GM18870 (cell line): ENCODE measurements around the gene KRT2.

ENCODE experiments used
- ATAC-seq: cut with Tn5 transposase; IDR thresholded peaks from one replicate; pipeline ENCODE4 v1.9.1; 2021; ENCODE audit warnings: moderate library complexity; ENCODE audit not compliant: unreplicated experiment

KRT2 gene

DNA sequence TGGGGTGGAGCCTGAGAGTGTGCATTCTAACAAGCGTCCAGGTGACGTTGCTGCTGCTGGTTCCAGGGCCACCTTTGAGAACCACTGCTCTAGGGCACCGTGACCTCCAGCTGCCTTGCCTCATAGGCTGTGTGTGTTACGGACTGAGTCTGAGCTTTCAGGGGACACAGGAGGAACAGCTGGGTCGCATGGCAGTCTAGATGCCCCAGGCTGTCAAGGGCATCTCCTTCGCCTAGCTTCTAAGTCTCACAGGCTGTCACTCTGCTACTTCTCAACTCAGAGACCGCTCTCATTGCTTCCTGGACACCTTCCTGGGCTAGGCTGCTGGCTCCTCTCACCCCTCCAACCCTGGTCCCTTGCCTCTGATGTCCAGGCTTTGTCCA lies 34.6 kb downstream of the KRT2 start:
- ATAC-seq = no peak

DNA sequence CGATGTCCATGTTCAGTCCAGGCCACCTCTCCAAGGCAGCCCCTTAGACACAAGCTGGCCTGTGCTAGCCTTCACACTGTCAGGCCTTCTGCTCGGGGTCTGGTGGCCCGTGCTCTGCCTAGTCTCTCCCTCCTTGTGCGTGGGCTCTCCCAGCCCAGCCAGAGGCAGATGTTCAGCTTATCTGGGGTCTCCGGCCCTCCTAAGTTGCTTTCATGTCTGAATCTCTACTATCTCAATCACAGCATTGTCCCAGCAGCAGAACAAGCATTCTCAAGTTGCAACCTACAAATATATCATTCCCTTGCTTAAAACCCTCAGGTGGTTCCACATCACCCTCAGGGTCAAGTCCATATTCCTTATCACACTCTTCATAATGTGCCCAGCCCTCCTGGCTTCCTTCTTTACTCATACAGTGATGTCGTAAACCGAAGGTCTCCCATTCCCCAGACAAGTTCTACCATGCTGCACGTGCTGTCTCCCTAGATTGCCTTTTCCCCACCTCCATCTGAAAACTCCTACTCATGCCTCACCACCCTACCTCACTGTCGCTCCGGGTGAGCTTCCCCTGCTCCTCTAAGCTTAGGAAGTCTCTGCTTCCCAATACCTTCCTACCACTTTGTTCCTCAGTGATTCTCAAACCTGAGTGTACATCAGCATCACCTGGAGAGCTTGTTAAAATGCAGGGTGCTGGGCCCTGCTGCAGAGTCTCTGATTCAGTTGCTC lies 35.2 kb downstream of the KRT2 start:
- no peak for ATAC-seq

DNA sequence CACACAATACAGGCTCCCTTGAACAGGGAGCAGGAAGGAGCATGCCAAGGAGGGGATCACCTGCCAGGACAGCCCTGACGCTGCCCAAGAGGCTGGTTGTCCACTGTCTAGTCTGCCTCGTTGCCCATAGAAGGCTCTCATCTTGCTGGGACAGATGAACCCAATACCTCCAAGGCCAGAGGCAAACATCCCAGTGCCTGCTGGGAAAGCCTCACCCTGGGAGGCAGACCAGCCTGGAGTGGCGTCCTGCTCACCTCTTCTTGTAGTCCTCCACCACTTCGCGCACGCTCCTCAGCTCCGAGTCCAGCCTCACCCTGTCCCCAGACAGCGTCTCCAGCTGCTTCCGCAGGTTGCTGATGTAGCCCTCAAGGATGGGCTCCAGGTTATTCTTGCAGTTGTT lies 36.1 kb downstream of the KRT2 start:
- no peak for ATAC-seq

DNA sequence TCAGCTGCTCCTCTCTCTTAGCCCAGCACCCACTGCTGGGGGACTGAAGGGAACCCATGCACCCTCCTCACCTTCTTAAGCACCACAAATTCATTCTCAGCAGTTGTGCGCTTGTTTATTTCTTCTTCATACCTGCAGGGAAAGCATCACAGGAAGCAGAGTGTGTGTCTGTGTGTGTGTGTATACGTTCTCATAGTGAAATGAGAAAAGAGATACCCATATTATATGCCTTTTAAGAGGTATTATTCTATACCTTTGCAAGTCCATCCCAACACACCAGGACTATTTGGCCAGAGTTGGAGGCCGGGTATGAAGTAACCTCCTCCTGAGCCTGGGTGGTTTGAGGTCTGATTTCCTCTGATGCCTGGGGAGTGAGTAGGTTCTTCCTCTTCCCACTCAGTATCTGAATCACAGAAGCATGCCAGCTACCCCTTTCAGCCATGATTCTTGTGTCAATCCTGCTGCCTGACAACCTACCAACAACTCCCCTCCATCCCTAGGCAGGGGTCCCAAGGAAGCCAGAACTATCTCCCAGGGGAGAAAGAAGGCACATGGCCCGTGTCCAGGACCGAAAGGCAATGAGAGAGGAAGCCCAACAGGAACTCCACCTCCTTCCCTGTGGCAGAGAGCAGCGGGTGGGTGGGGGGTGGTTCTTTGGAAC lies 36.7 kb downstream of the KRT2 start:
- ATAC-seq = no peak

DNA sequence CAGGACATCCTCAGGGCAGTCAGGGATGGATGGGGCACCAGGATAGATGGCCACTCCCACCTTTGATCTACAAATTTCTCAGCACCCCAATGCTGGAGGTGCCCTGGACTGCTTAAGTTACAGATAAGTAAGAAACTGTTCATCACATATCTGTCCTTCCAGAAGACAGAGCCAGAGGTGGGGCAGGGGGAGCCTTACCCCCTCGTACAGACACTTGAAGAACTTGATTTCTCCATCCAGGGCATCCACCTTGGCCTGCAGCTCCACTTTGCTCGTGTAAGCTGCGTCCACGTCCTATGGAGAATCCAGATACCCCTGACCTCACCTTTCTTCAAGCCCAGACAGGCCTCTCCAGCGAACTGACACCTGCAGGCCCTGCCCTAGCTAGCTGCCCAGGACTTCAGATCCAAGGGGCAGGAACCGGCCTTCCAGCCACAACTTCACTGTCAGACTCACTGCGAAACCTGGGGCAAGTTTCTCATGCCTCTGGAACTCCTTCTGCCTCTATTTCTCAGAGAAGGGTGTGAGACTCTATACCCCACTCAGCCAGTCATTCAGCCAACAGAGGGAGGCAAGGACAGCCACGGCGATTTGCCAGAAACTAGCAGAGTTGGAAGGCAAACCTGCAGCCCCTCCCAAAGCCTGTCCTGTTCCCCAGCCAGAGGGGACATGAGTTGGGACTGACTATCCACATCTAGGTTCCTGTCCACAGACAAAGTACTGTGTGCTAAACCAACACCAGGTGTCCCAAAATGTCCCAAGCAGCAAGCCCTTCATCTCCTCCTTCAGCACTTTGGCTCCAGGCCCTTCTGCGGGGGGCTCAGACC lies 37.4 kb downstream of the KRT2 start:
- ATAC-seq = no peak

DNA sequence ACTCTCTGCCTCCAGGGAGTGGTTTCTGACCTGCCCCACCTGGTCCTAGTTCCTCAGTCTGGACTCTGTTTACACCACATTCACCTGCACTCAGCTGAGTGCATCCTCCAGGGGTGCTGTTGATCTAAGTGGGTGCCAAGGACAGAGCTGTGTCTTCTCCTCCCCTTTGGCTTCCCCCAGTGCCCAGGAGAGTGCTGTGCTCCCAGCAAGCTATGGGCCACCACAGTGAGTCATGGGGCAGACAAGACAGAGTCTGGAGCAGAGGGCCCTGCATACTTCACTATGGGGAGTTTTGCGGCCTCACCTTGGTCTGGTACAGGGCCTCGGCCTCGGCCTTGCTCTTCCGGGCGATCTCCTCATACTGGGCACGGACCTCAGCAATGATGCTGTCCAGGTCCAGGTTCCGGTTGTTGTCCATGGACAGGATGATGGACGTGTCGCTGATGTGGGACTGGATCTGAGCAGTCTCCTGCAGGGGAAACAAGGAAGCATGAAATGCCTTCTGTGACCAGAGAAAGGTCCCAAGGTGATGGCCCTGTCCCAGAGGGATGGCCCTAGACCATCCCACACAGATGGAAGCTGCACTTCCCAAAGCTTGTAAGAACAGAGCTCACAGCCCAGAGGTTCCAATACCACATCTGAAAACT lies 38.5 kb downstream of the KRT2 start:
- ATAC-seq = no peak

DNA sequence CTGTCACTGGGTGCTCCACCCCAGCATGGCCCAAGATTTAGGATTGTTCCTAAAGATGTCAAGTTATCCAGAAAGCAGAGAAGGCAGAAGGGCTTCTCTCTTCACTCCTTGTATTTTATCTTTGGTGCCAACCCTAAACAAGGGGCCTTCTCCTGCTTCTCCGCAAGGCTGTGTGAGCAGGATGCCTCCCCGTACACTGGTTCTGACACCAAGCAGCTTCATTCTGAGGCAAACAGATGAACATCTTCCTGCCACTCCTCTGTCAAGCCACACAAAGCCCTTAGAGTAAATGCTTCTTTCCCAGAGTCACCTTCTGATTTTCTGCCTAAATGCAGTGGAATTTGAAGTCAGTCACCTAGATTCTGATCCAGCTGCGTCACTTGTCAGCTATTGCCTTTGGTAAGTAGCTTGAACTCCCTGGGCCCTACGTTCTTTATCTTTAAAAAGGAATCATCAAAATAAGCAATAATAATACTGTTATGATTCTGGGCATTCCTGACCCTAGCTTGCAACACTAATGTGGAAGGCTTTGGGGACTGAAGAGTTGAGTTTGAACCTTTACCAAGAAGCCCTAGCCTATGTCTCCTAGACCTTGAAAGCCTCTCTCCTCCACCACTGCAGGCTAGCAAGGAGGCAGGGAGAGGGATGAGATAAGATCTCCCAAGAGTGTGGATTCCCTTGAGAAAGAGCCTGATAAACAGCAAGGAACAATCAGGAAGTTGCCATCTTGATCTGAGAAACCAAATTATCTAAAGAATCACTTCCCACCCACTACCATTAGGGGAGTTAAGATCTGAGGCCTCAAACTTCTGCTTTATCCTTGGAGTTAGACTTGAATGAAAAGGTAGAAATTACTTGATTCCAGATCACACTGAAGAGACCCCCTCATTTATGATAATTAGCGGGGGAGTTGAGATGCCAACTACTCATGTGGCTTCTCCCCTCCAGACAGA lies 39.3 kb downstream of the KRT2 start:
- no peak for ATAC-seq

DNA sequence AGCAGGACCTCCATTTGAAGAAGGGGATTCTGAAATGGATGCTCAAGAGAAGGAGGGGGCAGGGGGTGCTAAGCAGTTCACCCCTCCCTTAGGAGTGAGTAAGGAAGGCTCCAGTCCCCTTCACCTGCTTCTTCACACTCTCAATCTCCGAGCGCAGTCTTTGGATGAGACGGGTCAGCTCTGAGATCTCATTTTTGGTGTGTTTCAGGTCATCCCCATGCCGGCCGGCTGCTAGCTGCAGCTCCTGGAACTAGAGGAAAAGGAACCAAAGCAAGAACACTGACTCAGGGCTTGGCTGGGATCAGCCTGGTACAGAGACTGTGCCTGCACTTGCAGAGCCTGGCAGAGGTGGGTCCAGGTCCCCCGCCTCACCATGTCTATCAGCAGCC lies 40.9 kb downstream of the KRT2 start:
- no peak for ATAC-seq

DNA sequence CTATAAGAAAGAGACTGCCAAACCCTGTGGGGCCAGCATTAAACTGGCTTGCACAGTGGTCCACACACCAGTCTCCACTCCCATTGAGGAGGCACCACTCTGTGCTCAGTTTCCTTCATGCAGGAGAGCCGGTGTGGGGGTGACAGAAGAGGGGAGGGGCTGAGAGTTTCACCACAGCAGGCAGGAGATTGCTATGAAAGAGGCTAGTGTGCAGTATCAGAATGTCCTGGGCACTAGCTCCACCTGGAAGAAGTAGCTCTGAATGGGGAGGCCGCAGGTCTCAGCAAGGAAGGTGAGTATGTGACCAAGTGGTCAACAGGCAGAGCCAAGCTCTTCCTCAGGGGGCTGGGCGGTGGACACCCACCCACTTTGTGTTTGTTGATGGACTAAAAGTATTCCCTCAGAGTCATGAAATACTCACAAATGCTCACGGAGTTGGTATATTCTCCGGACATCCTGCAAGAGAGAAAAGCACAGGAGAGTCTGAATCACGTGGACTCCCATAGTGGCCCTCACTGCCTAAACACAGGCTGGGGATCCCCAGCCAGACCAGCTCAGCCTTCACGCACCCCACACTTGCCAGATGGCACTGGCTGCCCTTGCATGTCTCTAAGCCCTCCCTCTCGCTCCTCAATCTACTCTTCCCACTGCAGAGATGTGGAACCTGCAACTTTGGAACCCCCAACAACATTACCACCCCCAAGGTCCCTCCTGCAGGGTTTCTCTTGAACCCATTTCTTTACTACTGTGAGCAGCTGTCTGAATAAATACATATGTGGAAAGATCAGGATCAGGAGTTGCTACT lies 43.0 kb downstream of the KRT2 start:
- no peak for ATAC-seq

DNA sequence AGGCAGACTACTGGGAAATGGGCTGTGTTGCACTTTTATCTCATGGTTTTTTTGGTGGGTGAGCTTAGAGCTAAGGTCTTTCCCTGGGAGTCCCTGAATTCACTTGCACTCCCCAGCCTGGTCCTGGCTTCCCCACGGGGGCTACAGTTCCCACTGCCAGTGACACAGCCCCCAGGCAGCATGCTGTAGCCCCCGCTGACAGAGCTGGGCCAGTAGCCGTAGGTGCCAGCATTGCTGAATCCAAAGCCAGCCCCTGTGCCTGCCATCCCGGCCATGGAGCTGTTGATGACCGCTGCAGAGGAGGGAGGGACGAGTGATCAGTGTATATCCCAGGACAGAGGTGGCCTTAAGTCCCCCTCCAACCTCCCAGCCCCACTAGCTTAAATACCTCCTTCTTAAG lies 43.9 kb downstream of the KRT2 start:
- no peak for ATAC-seq

DNA sequence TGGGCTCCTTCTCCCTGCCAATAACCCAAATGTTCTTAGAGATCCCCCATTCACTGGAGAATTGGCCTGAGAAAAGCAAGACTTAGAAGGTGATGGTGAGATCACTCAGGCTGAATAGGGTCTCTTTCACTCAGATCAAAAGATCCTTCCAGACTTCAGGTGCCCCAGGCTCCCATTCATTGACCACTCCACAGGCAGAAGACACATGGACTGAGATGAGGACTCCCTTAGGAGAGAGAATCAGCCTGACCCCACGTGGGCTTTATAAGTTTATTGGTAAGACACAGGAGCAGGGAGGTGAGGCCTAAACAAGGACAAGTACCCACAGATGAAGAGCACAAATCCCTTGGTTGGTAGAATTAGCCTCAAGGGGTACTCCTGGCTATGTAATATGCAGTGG lies 44.7 kb downstream of the KRT2 start:
- ATAC-seq = no peak

DNA sequence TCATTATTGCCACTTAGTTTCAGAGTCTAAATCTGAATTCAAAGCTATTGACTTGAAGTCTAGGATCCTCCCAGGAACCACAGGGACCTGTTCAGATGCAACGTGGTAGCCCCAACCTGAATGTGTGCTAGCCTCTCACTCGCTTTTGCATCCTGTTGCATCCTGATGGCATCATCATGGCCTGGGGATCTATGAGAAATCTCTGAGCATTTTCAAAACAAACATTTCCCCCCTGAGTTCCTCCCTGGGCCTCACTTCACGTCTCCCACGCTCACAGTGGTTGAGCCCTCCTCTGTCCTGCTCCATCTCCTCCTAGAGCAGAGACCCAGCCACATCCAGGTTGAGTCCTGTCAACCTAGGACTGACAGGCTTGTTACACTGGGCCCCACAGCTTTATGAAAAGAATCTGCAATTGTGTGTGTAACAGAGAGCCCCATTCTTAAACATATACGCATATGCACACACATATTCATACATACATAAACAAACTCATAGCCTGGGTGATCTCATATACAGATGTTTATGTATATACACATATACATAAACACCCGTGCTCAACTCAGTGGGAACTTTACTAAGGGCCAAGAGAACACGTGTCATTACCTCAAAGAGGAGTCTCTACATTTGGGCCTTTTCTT lies 45.3 kb downstream of the KRT2 start:
- ATAC-seq = no peak

DNA sequence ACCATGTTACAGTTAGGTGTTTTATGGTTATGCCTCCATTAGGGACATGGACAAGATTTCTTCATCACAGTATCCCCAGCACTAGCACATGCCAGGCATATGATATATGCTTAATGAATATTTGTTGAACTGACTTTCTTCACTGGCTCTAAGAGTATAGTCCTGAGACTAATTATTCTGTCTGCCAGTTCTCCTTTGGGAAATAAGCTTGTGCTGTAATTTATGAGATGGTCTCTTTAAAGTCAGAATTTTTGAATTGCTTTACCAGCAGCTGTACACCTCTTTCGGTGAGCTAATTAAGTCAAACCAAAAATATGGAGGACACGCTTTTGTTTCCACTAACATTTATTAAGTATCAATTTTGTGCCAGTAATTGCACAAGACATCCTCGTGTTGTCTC lies 45.9 kb downstream of the KRT2 start:
- ATAC-seq = no peak

DNA sequence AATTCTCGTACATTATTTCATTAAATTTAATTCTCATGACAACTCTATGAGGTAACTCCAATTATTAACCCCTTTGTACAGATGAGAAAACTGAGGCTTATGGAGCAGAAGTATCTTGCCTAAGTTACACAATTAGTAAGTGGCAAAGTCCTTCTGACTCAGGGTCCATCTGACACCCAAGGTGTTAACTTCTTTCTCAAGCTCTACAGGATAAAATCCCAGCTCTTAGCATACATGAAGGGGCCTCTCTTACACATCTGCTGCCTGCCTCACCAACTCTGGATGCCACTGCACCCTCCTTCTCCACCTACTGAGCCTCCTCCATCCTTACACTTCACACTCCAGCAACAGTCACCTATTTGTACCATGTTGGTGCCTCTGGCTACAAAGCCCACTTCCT lies 46.5 kb downstream of the KRT2 start:
- ATAC-seq = no peak

DNA sequence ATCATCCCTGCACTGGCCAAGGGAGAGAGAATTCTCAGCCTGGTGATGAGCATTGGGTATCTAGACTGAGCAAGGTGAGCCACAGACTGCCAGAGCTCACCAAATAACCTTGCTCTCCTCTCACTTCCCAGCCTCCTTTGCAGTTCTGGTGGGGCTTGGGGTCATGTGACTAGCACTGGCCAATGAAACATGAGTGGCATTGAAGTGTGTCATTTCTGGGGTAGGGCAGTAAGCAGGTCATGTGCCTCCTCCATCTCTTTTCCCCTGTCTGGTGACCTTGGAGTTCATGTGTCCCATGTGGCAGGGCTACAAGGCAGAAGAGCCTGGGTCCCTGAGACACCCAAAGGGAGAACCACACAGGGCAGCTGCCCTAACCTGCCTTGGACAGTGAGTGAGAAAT lies 47.2 kb downstream of the KRT2 start:
- ATAC-seq = no peak

DNA sequence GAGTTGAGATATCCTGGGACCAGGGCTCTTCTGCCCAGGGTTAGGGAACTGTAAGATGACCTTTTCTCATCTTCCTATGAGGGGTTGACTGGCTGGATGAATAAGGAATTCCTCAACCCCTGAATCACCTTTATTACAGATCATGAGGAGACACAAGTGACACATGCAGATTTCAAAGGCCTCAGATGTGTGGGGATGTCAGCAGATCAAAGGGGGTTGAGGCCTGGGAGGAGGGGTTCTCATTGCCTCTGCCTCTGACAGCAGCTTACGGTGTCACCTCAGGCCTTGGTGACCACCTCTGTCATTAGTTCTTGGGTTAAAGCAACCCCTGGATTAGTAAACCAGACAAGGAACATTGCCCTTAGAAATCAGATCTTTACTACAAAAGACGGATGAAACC lies 48.7 kb downstream of the KRT2 start:
- ATAC-seq = no peak

DNA sequence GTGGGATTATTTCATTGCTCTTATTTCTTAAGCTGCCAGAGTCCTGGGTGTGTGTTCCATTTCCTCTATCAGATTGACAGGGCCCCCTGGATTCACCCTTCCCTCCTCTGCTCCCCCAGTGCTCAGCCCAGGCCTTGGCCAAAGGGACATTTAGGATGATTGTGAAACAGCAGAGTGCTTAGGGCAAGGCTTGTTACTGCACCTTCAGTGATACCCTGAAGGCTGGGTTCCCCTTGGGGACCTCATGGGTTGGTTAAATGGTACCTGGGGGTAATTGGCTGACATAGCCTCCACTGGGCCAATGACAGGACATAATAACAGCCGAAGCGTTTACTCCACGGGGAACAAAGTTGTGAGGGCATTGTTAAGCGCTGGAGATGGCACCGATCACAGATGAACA lies 49.5 kb downstream of the KRT2 start:
- ATAC-seq = no peak

DNA sequence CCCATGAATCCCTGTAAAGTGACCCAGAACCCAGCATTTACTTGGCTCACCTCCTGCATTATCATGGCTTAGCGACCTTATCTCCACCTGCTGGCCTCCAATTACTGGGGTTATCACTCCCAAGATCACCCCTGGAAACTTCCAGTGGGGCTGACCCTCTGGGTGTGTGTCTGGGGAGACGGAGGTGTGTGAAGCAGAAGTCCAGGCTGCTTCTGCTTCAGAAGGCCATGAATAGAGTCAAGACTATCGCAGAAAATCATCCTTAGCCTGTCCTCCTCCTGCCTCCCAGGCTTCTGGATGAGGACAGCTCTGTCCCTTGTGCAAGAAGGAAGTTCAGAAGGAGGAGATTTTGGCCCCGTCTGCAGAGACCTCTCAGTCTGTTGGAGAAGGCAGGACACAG lies 50.3 kb downstream of the KRT2 start:
- ATAC-seq = no peak

DNA sequence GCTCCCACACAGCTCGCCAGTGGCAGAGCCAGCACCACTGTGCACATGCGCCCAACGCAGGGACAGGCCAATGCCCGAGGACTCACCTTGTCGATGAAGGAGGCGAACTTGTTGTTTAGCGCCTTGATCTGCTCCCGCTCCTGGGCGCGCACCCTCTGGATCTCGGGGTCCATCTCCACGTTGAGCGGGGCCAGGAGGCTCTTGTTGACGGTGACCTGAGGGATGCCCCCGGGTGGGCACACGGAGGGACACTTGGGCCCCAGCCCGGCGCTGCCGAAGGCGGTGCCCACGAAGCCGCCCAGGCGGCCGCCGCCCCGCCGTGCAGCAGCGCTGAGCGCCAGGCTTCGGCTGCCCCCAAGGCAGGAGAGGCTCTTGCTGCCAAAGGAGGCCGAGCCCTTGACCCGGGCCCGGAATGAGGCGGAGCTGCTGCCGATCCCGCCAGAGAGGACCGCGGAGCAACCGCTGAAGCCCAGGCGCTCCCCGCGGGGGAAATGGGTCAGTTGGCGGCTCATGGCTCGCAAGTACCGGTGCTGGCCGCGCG lies 51.0 kb downstream of the KRT2 start, which contains the start of gene KRT72:
Gene KRT72 (minus strand): TSS at position 523 of the 541 bp plus-strand sequence. CDS start 11 bp downstream, at position 512.
- ATAC-seq = no peak
